Glutamatergic neuron (in vitro differentiated cells): Measurements from ENCODE around the gene KRTAP10-10. TPM values are rescaled to one million over a fixed set of nuclear protein-coding genes. Genes with fewer than 3 reads are reported as not detected.

ENCODE experiments used
- DNase-seq: peaks from one replicate; pipeline ENCODE4 v3.0.0; 2022
- H3K27ac Mint-ChIP-seq: one replicate; pipeline ENCODE4 v1.8.0; 2020; ENCODE audit warnings: mild to moderate bottlenecking, mixed read lengths, inconsistent platforms; ENCODE audit not compliant: unreplicated experiment
- H3K27me3 Mint-ChIP-seq: one replicate; pipeline ENCODE4 v1.8.0; 2020; ENCODE audit warnings: mild to moderate bottlenecking, moderate library complexity, mixed read lengths, inconsistent platforms; ENCODE audit not compliant: unreplicated experiment
- H3K36me3 Mint-ChIP-seq: one replicate; pipeline ENCODE4 v1.8.0; 2020; ENCODE audit warnings: mild to moderate bottlenecking, mixed read lengths, inconsistent platforms; ENCODE audit not compliant: unreplicated experiment
- H3K4me1 Mint-ChIP-seq: one replicate; pipeline ENCODE4 v1.8.0; 2020; ENCODE audit warnings: mild to moderate bottlenecking, low read depth, mixed read lengths, inconsistent platforms; ENCODE audit not compliant: unreplicated experiment
- H3K4me3 Mint-ChIP-seq: one replicate; pipeline ENCODE4 v1.8.0; 2020; ENCODE audit warnings: mild to moderate bottlenecking, mixed read lengths, inconsistent platforms; ENCODE audit not compliant: unreplicated experiment
- H3K9me3 Mint-ChIP-seq: one replicate; pipeline ENCODE4 v1.8.0; 2020; ENCODE audit warnings: mild to moderate bottlenecking, moderate library complexity, mixed read lengths, inconsistent platforms; ENCODE audit not compliant: unreplicated experiment
- total RNA-seq: library from RNA; stranded (reverse); fragmentation: NEBNext Ultra II Directional; extraction: Animal tissue kit (Norgen Biotek cat#: 25700); gene quantifications from one replicate; pipeline ENCODE4 v1.2.1, GENCODE V29; 2021; ENCODE audit not compliant: unreplicated experiment
- TF ChIP-seq, protein P1 (sequence below): fragments of 200-600 bp; sonication (generic); IDR thresholded peaks from one replicate; pipeline ENCODE4 v1.5.0; 2021; ENCODE audit not compliant: partially characterized antibody, unreplicated experiment

KRTAP10-10 gene
- total RNA-seq, 1 donor from 2014 or later: not detected

DNA sequence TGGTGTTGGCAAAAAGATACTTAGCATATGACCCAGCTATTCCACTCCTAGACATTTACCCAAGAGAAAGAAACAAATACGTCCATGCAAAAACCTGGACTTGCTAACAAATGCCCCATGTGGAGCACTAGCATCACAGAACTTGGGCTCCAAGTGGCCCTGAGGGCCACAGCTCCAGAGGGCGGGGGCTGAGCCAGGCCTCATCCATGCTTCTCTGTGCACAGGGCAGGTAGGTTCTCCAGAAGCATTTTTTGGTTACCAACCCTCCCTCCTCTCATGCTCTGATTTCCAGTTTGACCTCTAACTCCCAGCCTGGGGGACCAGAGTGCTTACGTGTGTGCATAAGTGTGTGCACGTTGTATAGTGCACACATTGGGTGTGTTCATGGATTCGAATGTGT is 27.5 kb downstream of the KRTAP10-10 start:
- TF ChIP-seq, protein P1, sequence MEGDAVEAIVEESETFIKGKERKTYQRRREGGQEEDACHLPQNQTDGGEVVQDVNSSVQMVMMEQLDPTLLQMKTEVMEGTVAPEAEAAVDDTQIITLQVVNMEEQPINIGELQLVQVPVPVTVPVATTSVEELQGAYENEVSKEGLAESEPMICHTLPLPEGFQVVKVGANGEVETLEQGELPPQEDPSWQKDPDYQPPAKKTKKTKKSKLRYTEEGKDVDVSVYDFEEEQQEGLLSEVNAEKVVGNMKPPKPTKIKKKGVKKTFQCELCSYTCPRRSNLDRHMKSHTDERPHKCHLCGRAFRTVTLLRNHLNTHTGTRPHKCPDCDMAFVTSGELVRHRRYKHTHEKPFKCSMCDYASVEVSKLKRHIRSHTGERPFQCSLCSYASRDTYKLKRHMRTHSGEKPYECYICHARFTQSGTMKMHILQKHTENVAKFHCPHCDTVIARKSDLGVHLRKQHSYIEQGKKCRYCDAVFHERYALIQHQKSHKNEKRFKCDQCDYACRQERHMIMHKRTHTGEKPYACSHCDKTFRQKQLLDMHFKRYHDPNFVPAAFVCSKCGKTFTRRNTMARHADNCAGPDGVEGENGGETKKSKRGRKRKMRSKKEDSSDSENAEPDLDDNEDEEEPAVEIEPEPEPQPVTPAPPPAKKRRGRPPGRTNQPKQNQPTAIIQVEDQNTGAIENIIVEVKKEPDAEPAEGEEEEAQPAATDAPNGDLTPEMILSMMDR: no peak
- Mint-ChIP-seq H3K9me3 (peaks cover 4% of the 10 kb centered on the region), H3K36me3 (peaks cover 16% of the 10 kb centered on the region), H3K27me3 (peaks cover 2% of the 10 kb centered on the region), H3K4me1 (no peaks in the 10 kb centered on the region), H3K27ac (no peak overlapping the region), H3K4me3 (no peak overlapping the region)
- no peak for DNase-seq

DNA sequence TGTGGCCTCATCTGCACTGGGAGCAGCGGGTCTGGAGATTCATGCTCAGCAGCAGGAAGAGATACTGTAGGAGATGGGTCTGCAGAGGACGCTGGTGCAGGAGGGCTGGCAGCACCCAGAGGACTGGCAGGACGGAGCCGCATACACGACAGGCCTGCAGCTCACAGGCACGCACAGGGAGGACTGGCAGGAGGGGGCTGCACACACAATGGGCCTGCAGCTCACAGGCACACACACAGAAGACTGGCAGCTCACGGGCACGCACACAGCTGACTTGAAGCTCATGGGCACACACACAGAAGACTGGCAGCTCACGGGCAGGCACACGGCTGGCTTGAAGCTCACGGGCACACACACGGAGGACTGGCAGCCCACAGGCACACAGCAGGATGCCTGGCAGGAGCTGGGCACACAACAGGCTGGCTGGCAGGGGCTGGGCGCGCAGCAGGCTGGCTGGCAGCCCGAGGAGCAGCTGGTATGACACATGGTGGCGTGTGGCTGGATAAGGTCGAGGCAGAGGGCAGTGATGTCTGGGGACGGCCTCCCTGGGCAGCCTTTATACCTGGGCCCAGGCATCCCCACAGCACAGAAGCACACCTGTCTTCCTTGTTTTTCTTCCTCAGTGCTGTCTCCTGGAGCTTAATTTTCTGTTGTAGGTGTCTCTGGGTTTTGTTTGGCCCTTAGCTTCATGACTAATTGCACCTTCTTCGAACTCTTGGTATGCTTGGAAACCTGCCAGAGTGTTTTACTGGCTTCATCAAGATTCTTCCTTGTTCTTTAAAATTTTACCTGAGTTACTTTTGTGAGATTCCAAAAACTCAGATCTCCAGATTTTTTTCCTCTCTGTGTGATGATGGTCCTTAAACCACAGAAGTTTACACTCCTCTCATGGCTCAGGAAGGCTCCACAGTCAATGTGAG is 29.5 kb downstream of the KRTAP10-10 start, which contains the start of gene KRTAP12-2:
TSS of gene KRTAP12-2 (minus strand) at position 527 of the 920 bp plus-strand sequence. CDS start at position 486, 41 bp downstream.
- Mint-ChIP-seq H3K27ac (no peak within 1 kb of the TSS), H3K4me3 (no peak within 1 kb of the TSS), H3K36me3 (peaks cover 24% of the 10 kb centered on the region), H3K4me1 (no peaks in the 10 kb centered on the region), H3K27me3 (peaks cover 2% of the 10 kb centered on the region), H3K9me3 (peaks cover 7% of the 10 kb centered on the region)
- no peak for DNase-seq
- TF ChIP-seq, protein P1: no peak

DNA sequence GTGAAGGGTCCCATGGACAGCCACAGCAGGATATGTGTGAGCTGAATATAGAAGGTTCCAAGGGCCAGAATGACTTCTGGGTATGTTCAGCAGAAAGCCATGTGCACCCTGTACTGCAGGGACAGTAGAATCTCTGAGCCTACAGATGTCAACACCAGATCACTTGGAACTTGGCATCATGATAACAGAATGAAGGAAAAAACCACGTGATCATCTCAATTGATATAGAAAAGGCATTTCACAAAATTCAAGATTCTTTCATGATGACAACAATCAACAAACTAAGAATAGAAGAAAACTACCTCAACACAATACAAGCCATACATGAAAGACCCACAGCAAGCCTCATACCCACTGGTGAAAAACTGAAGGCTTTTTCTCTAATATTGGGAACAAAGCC is 30.5 kb downstream of the KRTAP10-10 start:
- peaks cover 2% of the 10 kb centered on the region for H3K27me3 Mint-ChIP-seq
- no peak overlapping the region for H3K4me3 Mint-ChIP-seq
- H3K9me3 Mint-ChIP-seq: peaks cover 11% of the 10 kb centered on the region
- TF ChIP-seq, protein P1: no peak
- no peak overlapping the region for H3K27ac Mint-ChIP-seq
- H3K4me1 Mint-ChIP-seq: no peaks in the 10 kb centered on the region
- no peak for DNase-seq
- H3K36me3 Mint-ChIP-seq: peaks cover 30% of the 10 kb centered on the region

DNA sequence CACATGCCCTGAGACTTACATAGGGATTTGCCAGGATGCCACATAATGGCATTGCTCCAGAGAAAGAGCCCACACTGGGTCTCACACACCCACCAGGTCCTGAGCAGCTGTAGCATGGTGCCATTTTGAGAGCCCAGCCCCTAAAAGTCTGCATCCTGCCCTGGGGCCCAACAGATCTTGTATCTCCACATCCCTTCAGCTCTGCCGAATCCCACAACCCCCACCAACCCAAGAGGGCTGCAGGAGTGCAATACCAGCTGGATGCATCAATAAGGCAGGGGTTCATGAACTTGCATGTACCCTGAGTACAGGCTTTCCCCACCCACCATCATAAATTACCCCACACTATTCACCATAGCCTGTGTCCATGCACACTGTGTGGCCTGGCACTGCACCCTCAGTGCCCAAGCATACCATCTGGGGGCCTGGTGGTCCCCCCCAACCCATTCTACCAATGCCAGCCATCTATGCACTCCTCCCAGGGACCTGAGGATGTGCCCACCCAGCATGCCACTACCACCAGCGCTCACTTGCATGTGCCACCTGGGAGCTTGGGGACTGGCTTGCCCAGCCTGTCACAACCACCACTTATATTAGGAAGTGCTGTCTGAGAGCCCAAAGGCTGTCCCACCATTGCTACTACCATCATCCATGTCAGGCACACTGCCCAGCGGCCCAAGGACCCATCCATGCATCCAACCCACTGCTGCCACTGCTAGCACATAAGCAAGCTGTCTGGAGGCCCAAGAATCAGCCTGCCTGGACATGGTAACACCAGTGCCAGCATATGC is 33.7 kb downstream of the KRTAP10-10 start:
- TF ChIP-seq, protein P1: no peak
- peaks cover 47% of the 10 kb centered on the region for H3K36me3 Mint-ChIP-seq
- H3K27ac Mint-ChIP-seq: no peak overlapping the region
- H3K27me3 Mint-ChIP-seq: peaks cover 2% of the 10 kb centered on the region
- H3K9me3 Mint-ChIP-seq: peaks cover 15% of the 10 kb centered on the region
- H3K4me1 Mint-ChIP-seq: no peaks in the 10 kb centered on the region
- no peak overlapping the region for H3K4me3 Mint-ChIP-seq
- no peak for DNase-seq

DNA sequence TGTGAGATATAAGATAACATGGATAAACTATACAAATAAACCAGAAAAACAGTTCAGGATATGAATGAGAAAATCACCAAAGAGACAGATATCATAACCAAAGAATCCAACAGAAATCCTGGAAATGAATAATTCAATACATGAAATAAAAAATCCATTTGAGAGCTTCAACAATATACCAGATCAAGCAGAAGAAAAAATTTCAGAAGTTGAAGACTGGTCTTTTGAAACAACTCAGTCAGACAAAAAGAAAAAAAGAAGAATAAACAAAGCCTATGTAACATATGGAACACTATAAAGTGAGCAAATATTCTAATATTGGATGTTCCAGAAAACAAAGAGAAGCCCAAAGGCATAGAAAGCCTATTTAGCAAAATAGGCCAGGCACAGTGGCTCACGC is 34.8 kb downstream of the KRTAP10-10 start:
- TF ChIP-seq, protein P1: no peak
- Mint-ChIP-seq H3K27me3 (peaks cover 4% of the 10 kb centered on the region), H3K4me3 (no peak overlapping the region), H3K9me3 (peaks cover 17% of the 10 kb centered on the region), H3K4me1 (no peaks in the 10 kb centered on the region), H3K36me3 (peaks cover 47% of the 10 kb centered on the region), H3K27ac (no peak overlapping the region)
- DNase-seq: no peak
